ENCODE data around the gene NTSR1.

NTSR1 gene

DNA sequence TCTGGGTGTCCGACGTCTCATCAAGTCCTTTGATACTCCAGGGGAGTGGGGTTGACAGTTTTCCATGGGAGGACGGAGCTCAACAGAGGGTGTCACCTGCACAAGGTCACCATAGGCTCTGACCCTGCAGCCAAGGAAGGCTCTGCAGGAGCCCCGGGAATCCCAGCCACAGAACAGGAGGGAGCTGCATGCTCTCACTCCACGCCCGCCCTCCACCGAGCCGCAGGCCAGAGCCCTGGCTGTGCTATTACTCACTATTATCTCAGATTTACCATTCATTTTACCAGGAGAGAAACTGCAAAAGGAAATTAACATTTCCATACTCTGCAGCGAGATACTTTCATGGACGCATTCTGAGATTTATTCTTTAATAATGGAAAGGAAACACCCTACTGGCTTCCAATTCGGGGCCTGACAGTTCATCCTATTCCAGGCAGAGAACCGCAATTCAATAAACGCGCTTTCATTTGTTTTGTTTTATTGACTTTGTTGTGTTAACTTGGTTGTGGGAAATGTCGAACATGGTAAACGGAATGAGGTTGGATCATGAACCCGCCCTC lies 18.3 kb upstream of the NTSR1 start:
- TF ChIP-seq, protein P1, sequence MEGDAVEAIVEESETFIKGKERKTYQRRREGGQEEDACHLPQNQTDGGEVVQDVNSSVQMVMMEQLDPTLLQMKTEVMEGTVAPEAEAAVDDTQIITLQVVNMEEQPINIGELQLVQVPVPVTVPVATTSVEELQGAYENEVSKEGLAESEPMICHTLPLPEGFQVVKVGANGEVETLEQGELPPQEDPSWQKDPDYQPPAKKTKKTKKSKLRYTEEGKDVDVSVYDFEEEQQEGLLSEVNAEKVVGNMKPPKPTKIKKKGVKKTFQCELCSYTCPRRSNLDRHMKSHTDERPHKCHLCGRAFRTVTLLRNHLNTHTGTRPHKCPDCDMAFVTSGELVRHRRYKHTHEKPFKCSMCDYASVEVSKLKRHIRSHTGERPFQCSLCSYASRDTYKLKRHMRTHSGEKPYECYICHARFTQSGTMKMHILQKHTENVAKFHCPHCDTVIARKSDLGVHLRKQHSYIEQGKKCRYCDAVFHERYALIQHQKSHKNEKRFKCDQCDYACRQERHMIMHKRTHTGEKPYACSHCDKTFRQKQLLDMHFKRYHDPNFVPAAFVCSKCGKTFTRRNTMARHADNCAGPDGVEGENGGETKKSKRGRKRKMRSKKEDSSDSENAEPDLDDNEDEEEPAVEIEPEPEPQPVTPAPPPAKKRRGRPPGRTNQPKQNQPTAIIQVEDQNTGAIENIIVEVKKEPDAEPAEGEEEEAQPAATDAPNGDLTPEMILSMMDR (IDR thresholded peaks at IDR 0.05; ENCODE audit: insufficient read depth, missing control alignments), result no peak
- no peak for FAIRE-seq
- DNase-seq (ENCODE audit: insufficient read length, low spot score), result no peak

DNA sequence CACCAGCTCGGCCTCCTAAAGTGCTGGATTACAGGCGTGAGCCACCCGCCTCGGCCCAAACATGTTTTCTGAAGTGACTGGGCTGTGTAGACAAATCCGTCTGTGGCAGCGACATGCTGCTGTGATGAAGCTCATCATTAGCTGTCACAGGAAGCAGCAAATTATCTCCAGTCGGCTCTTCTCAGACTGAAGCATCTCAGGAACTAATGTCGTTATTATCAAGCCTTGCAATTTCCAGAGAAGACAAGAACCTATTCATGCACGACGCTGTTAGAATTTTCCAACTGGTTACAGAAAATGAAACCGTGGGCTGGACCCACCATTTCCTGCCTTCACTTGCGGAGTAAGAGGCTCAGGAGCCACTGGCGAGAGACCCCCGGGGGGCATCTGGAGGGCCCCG lies 17.1 kb upstream of the NTSR1 start:
- FAIRE-seq (no peak), DNase-seq (ENCODE audit: insufficient read length, low spot score) (no peak)
- TF ChIP-seq, protein P1 (IDR thresholded peaks at IDR 0.05; ENCODE audit: insufficient read depth, missing control alignments), result no peak

DNA sequence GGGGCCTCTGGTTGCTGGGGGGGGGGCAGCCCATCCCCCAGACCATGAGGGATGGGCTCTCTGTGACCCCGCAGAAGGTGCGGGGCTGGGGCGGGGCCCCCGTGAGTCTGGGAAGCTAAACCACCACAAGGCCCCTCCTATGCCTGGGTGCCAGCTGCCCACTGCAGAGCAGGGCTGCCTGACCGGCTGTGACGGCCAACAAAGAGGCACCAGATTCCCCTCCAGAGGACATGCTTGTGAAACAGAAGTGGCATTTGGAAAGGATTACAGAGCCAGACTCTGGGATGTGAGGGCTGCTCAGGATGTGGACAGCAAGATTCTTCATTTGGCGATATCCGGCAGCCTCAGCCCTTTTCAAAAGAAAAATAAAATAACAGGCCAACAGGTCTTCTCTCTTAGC lies 16.5 kb upstream of the NTSR1 start:
- TF ChIP-seq, protein P1 (IDR thresholded peaks at IDR 0.05; ENCODE audit: insufficient read depth, missing control alignments), result no peak
- DNase-seq (ENCODE audit: insufficient read length, low spot score) (no peak), FAIRE-seq (no peak)

DNA sequence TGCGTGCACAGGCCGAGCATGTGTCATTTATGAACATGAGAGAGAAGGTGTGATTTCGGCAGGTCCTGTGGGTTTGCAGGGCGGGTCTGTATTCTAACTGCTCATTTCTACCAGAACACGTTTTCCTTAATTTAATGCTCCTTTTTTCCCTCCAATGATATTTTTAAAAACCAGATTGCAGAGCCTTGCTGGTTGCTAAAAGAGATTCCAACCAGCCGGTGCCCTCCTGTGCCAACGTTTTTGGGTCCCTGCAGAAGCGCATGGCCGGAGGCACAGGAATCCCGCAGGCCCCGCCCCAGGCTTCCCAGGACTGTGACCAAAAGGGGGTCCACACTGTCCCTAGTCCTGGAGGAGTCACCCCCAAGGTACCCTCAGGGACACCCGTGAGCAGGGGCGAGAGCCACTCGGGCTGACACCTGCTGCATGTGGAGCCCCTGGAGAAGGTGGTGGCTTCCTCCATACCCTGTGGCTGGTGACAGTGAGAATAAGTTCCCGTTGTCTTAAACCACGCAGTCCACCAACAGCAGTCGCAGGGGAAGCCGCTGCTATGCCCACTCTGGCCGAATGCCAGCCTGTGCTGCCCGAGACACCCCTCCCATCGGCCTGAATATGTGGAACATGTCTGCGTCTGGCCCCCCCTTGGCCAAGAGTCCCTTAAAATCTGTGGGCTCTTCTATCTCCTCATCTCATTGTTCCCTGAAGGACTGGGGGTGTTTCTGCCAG lies 15.7 kb upstream of the NTSR1 start:
- no peak for FAIRE-seq
- DNase-seq (ENCODE audit: insufficient read length, low spot score), result no peak
- TF ChIP-seq, protein P1 (IDR thresholded peaks at IDR 0.05; ENCODE audit: insufficient read depth, missing control alignments), result no peak

DNA sequence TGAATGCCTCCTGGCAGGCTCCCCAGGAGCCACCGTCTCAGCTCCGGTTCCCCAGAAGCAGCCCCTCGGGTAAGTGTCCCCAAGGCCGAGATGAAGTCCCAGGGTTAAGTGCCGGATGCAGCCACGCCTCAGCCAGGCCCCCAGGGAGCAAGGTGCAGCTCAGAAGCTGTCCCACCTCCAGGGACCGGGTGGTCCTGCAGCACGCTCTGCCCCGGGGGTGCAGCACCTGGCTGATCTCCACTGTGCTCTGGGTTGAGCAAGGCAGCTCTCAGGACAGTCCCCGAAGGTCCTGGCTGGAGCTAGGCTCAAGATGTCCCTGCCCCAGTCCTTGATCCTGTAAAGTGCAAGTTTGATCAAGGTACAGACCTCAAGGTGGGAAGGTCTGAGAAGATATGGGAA lies 15.1 kb upstream of the NTSR1 start:
- FAIRE-seq, result no peak
- TF ChIP-seq, protein P1 (IDR thresholded peaks at IDR 0.05; ENCODE audit: insufficient read depth, missing control alignments), result no peak

DNA sequence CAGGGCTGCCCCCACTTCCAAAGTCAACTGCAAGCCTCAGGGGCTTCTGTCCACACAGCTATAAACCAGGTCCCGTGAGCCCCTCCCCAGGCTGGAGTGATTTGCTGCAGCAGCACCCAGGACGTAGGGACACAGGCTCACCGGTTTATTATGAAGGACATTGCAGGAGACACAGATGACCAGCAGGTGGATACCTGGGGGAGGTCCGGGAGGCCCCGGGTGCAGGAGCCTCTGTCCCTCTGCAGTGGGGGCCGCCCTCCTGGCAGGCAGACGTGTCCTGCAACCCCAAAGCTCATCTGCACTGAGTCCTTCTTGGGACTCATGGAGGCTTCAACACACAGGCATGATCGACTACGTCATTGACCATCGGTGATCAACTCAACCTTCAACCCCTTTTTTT lies 14.5 kb upstream of the NTSR1 start:
- DNase-seq (ENCODE audit: insufficient read length, low spot score), result no peak
- TF ChIP-seq, protein P1 (IDR thresholded peaks at IDR 0.05; ENCODE audit: insufficient read depth, missing control alignments), result no peak
- no peak for FAIRE-seq

More for the DNA sequence above, 15.1 kb upstream of the NTSR1 start:
- DNase-seq (ENCODE audit: insufficient read length, low spot score), result no peak

DNA sequence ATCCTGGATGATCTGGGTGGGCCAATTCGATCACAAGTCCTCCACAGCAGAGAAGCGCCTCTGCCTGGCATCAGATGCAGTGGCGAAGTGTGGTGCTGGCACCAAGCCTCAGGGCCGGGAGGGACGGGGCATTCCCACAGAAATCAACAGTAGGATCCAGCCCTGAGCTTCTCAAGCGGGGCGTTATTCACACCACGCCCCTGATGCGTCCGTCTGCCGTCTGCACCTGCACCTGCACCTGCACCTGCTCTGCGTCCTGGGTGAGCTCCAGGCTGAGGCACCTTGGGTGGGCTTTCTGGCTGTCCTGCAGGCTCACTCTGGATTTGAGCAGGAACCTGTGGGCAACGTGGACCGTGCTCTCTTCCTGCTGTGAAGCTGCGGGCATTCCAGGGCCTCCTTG lies 13.8 kb upstream of the NTSR1 start:
- DNase-seq (ENCODE audit: insufficient read length, low spot score), result no peak
- no peak for FAIRE-seq
- TF ChIP-seq, protein P1 (IDR thresholded peaks at IDR 0.05; ENCODE audit: insufficient read depth, missing control alignments), result no peak

Data from D721Med (cell line).